ENCODE data around the gene IGFBP6.
A peak's percentile ranks its signal among the peaks of the same experiment; 100 is the strongest.

The IGFBP6 gene

GRCh38 chr12:53074283-53074998 is 23.0 kb upstream of the IGFBP6 start:
- no CpG with 5 or more reads among the region's 11 CpGs for WGBS (ENCODE audit: insufficient coverage, insufficient read length)
- no peaks in the 10 kb centered on the region for H3K9me3 ChIP-seq (ENCODE audit: control insufficient read depth, insufficient read depth, low read length)
- no peaks in the 10 kb centered on the region for H3K36me3 ChIP-seq (ENCODE audit: control insufficient read depth, insufficient read depth, low read length)
- peaks cover 1% of the 10 kb centered on the region for H3K4me1 ChIP-seq (ENCODE audit: control insufficient read depth, insufficient read depth, low read length)
- DNase-seq (ENCODE audit: low read depth, low spot score): no peak
- H3K4me3 ChIP-seq (ENCODE audit: low read length): no peak overlapping the region
- H3K27ac ChIP-seq (ENCODE audit: low read length): no peak overlapping the region
- no peaks in the 10 kb centered on the region for H3K27me3 ChIP-seq (ENCODE audit: control insufficient read depth, insufficient read depth, low read length)

- Histone ChIP-seq H3K4me1 (ENCODE audit: control insufficient read depth, insufficient read depth, low read length) (no peaks in the 10 kb centered on the region), H3K27ac (ENCODE audit: low read length) (no peak overlapping the region), H3K36me3 (ENCODE audit: control insufficient read depth, insufficient read depth, low read length) (no peaks in the 10 kb centered on the region), H3K27me3 (ENCODE audit: control insufficient read depth, insufficient read depth, low read length) (no peaks in the 10 kb centered on the region), H3K4me3 (ENCODE audit: low read length) (no peak overlapping the region), H3K9me3 (ENCODE audit: control insufficient read depth, insufficient read depth, low read length) (no peaks in the 10 kb centered on the region)
- no CpG with 5 or more reads among the region's 3 CpGs for WGBS (ENCODE audit: insufficient coverage, insufficient read length)
- DNase-seq (ENCODE audit: low read depth, low spot score): no peak
Measured at GRCh38 chr12:53074999-53075370, 22.5 kb upstream of the IGFBP6 start.

- H3K27ac ChIP-seq (ENCODE audit: low read length): no peak overlapping the region
- DNase-seq (ENCODE audit: low read depth, low spot score): no peak
- WGBS (ENCODE audit: insufficient coverage, insufficient read length): no CpG with 5 or more reads among the region's 3 CpGs
- no peaks in the 10 kb centered on the region for H3K4me1 ChIP-seq (ENCODE audit: control insufficient read depth, insufficient read depth, low read length)
- no peak overlapping the region for H3K4me3 ChIP-seq (ENCODE audit: low read length)
- H3K36me3 ChIP-seq (ENCODE audit: control insufficient read depth, insufficient read depth, low read length): no peaks in the 10 kb centered on the region
- H3K9me3 ChIP-seq (ENCODE audit: control insufficient read depth, insufficient read depth, low read length): no peaks in the 10 kb centered on the region
- no peaks in the 10 kb centered on the region for H3K27me3 ChIP-seq (ENCODE audit: control insufficient read depth, insufficient read depth, low read length)
Measured at GRCh38 chr12:53076461-53076860, 21.0 kb upstream of the IGFBP6 start.

- H3K27ac ChIP-seq (ENCODE audit: low read length): no peak overlapping the region
- no CpG with 5 or more reads among the region's 8 CpGs for WGBS (ENCODE audit: insufficient coverage, insufficient read length)
- H3K9me3 ChIP-seq (ENCODE audit: control insufficient read depth, insufficient read depth, low read length): no peaks in the 10 kb centered on the region
- no peak overlapping the region for H3K4me3 ChIP-seq (ENCODE audit: low read length)
- H3K4me1 ChIP-seq (ENCODE audit: control insufficient read depth, insufficient read depth, low read length): no peaks in the 10 kb centered on the region
- H3K27me3 ChIP-seq (ENCODE audit: control insufficient read depth, insufficient read depth, low read length): no peaks in the 10 kb centered on the region
- H3K36me3 ChIP-seq (ENCODE audit: control insufficient read depth, insufficient read depth, low read length): no peaks in the 10 kb centered on the region
- no peak for DNase-seq (ENCODE audit: low read depth, low spot score)
Measured at GRCh38 chr12:53077030-53077429, 20.4 kb upstream of the IGFBP6 start.

GRCh38 chr12:53078425-53079225 is 18.8 kb upstream of the IGFBP6 start:
- Histone ChIP-seq H3K4me3 (ENCODE audit: low read length) (peak overlapping the region; percentile 37; the same call in 1 of the 2 replicates), H3K4me1 (ENCODE audit: control insufficient read depth, insufficient read depth, low read length) (no peaks in the 10 kb centered on the region), H3K27me3 (ENCODE audit: control insufficient read depth, insufficient read depth, low read length) (no peaks in the 10 kb centered on the region), H3K36me3 (ENCODE audit: control insufficient read depth, insufficient read depth, low read length) (no peaks in the 10 kb centered on the region), H3K27ac (ENCODE audit: low read length) (no peak overlapping the region), H3K9me3 (ENCODE audit: control insufficient read depth, insufficient read depth, low read length) (no peaks in the 10 kb centered on the region)
- DNase-seq (ENCODE audit: low read depth, low spot score): no peak
- no CpG with 5 or more reads among the region's 25 CpGs for WGBS (ENCODE audit: insufficient coverage, insufficient read length)

- no CpG with 5 or more reads among the region's 67 CpGs for WGBS (ENCODE audit: insufficient coverage, insufficient read length)
- H3K4me1 ChIP-seq (ENCODE audit: control insufficient read depth, insufficient read depth, low read length): no peaks in the 10 kb centered on the region
- H3K27ac ChIP-seq (ENCODE audit: low read length): no peak within 1 kb of the TSS
- DNase-seq (ENCODE audit: low read depth, low spot score): peak; percentile 61
- H3K9me3 ChIP-seq (ENCODE audit: control insufficient read depth, insufficient read depth, low read length): no peaks in the 10 kb centered on the region
- H3K36me3 ChIP-seq (ENCODE audit: control insufficient read depth, insufficient read depth, low read length): no peaks in the 10 kb centered on the region
- H3K27me3 ChIP-seq (ENCODE audit: control insufficient read depth, insufficient read depth, low read length): no peaks in the 10 kb centered on the region
- H3K4me3 ChIP-seq (ENCODE audit: low read length): peak within 1 kb of the TSS; percentile 48; the same call in 1 of the 2 replicates
Measured at GRCh38 chr12:53079226-53080117, 18.0 kb upstream of the IGFBP6 start, which contains the start of gene SPRYD3. TSS of gene SPRYD3 (minus strand) at chr12:53079390. CDS start at chr12:53079333, 57 bp downstream.

GRCh38 chr12:53082637-53083175 is 14.8 kb upstream of the IGFBP6 start:
- DNase-seq (ENCODE audit: low read depth, low spot score): no peak
- Histone ChIP-seq H3K27ac (ENCODE audit: low read length) (no peak overlapping the region), H3K36me3 (ENCODE audit: control insufficient read depth, insufficient read depth, low read length) (no peaks in the 10 kb centered on the region), H3K9me3 (ENCODE audit: control insufficient read depth, insufficient read depth, low read length) (no peaks in the 10 kb centered on the region), H3K4me1 (ENCODE audit: control insufficient read depth, insufficient read depth, low read length) (no peaks in the 10 kb centered on the region), H3K27me3 (ENCODE audit: control insufficient read depth, insufficient read depth, low read length) (no peaks in the 10 kb centered on the region), H3K4me3 (ENCODE audit: low read length) (no peak overlapping the region)
- no CpG with 5 or more reads among the region's 2 CpGs for WGBS (ENCODE audit: insufficient coverage, insufficient read length)

GRCh38 chr12:53086361-53086760 is 11.1 kb upstream of the IGFBP6 start:
- Histone ChIP-seq H3K27ac (ENCODE audit: low read length) (no peak overlapping the region), H3K4me3 (ENCODE audit: low read length) (no peak overlapping the region), H3K4me1 (ENCODE audit: control insufficient read depth, insufficient read depth, low read length) (no peaks in the 10 kb centered on the region), H3K9me3 (ENCODE audit: control insufficient read depth, insufficient read depth, low read length) (no peaks in the 10 kb centered on the region), H3K27me3 (ENCODE audit: control insufficient read depth, insufficient read depth, low read length) (no peaks in the 10 kb centered on the region), H3K36me3 (ENCODE audit: control insufficient read depth, insufficient read depth, low read length) (no peaks in the 10 kb centered on the region)
- WGBS (ENCODE audit: insufficient coverage, insufficient read length): no CpG with 5 or more reads among the region's 3 CpGs
- no peak for DNase-seq (ENCODE audit: low read depth, low spot score)

- Histone ChIP-seq H3K4me1 (ENCODE audit: control insufficient read depth, insufficient read depth, low read length) (no peaks in the 10 kb centered on the region), H3K36me3 (ENCODE audit: control insufficient read depth, insufficient read depth, low read length) (no peaks in the 10 kb centered on the region), H3K4me3 (ENCODE audit: low read length) (no peak overlapping the region), H3K27me3 (ENCODE audit: control insufficient read depth, insufficient read depth, low read length) (no peaks in the 10 kb centered on the region), H3K9me3 (ENCODE audit: control insufficient read depth, insufficient read depth, low read length) (no peaks in the 10 kb centered on the region), H3K27ac (ENCODE audit: low read length) (no peak overlapping the region)
- no peak for DNase-seq (ENCODE audit: low read depth, low spot score)
- WGBS (ENCODE audit: insufficient coverage, insufficient read length): no CpG with 5 or more reads among the region's 6 CpGs
Measured at GRCh38 chr12:53090105-53090504, 7.4 kb upstream of the IGFBP6 start.

- Histone ChIP-seq H3K9me3 (ENCODE audit: control insufficient read depth, insufficient read depth, low read length) (no peaks in the 10 kb centered on the region), H3K36me3 (ENCODE audit: control insufficient read depth, insufficient read depth, low read length) (no peaks in the 10 kb centered on the region), H3K4me1 (ENCODE audit: control insufficient read depth, insufficient read depth, low read length) (no peaks in the 10 kb centered on the region), H3K4me3 (ENCODE audit: low read length) (no peak overlapping the region), H3K27ac (ENCODE audit: low read length) (no peak overlapping the region), H3K27me3 (ENCODE audit: control insufficient read depth, insufficient read depth, low read length) (no peaks in the 10 kb centered on the region)
- no peak for DNase-seq (ENCODE audit: low read depth, low spot score)
- no CpG with 5 or more reads among the region's 2 CpGs for WGBS (ENCODE audit: insufficient coverage, insufficient read length)
Measured at GRCh38 chr12:53090554-53090953, 6.9 kb upstream of the IGFBP6 start.

Measured in iPS DF 6.9 (cell line).